WTC11 (cell line): ENCODE results near the gene MARS2. TPM values are rescaled to one million over a fixed set of nuclear protein-coding genes. Genes with fewer than 3 reads are reported as not detected.

ENCODE experiments used
- ATAC-seq: fragments of 200-7000 bp; cut with Tn5 transposase; 2 replicates; pipeline ENCODE4 v1.10.0; 2021; ENCODE audit warnings: mild to moderate bottlenecking, moderate library complexity
- CTCF ChIA-PET: fragments of 300-600 bp; sonication (Branson Sonifier 250); formaldehyde crosslinking; loops from one replicate; lab custom pipeline; 2021; ENCODE audit warnings: antibody characterized with exemption; lab: Charles Lee
- POLR2A ChIA-PET: fragments of 350-600 bp; sonication (Branson Sonifier 250); formaldehyde crosslinking; loops from one replicate; lab custom pipeline; 2021; ENCODE audit warnings: antibody characterized with exemption; lab: Charles Lee
- DNase-seq: peaks from one replicate; pipeline ENCODE4 v3.0.0; 2021; ENCODE audit warnings: low spot score
- H3K27ac Mint-ChIP-seq: 2 replicates; pipeline ENCODE4 v1.8.0; 2021; ENCODE audit warnings: mixed read lengths
- H3K27me3 Mint-ChIP-seq: 2 replicates; pipeline ENCODE4 v1.8.0; 2021; ENCODE audit warnings: low read depth, mild to moderate bottlenecking, moderate library complexity, mixed read lengths
- H3K36me3 Mint-ChIP-seq: 2 replicates; pipeline ENCODE4 v1.8.0; 2021; ENCODE audit warnings: mixed read lengths
- H3K4me1 Mint-ChIP-seq: 2 replicates; pipeline ENCODE4 v1.8.0; 2022; ENCODE audit warnings: mixed read lengths
- H3K4me3 Mint-ChIP-seq: 2 replicates; pipeline ENCODE4 v1.8.0; 2021; ENCODE audit warnings: mild to moderate bottlenecking, moderate library complexity, mixed read lengths
- H3K9me3 Mint-ChIP-seq: 2 replicates; pipeline ENCODE4 v1.8.0; 2021; ENCODE audit warnings: mixed read lengths
- ETV6 ChIP-seq: sonication (generic); formaldehyde crosslinking; IDR thresholded peaks from 2 replicates; pipeline ENCODE4 v1.8.1; 2022; ENCODE audit warnings: mild to moderate bottlenecking, missing genetic modification reagents
- FOXP1 ChIP-seq: sonication (generic); formaldehyde crosslinking; IDR thresholded peaks from 2 replicates; pipeline ENCODE4 v1.8.0; 2022; ENCODE audit warnings: missing genetic modification reagents, mild to moderate bottlenecking, moderate library complexity, borderline replicate concordance
- GTF2I ChIP-seq: fragments of 250-450 bp; sonication (Bioruptor Pico); conservative IDR thresholded peaks from 2 replicates; pipeline ENCODE4 v1.4.0; 2021; ENCODE audit warnings: mild to moderate bottlenecking
- IRF2 ChIP-seq: sonication (generic); formaldehyde crosslinking; IDR thresholded peaks from 2 replicates; pipeline ENCODE4 v1.8.0; 2022; ENCODE audit warnings: low read depth, missing genetic modification reagents, borderline replicate concordance
- NFE2L1 ChIP-seq: sonication (generic); formaldehyde crosslinking; IDR thresholded peaks from 2 replicates; pipeline ENCODE4 v1.8.1; 2023; ENCODE audit warnings: missing genetic modification reagents
- NR3C1 ChIP-seq: sonication (generic); formaldehyde crosslinking; conservative IDR thresholded peaks from 2 replicates; pipeline ENCODE4 v1.8.1; 2023; ENCODE audit warnings: low read depth, mild to moderate bottlenecking, missing genetic modification reagents
- SP1 ChIP-seq: sonication (generic); formaldehyde crosslinking; conservative IDR thresholded peaks from 2 replicates; pipeline ENCODE4 v1.8.1; 2022; ENCODE audit warnings: missing genetic modification reagents
- TEAD1 ChIP-seq: sonication (generic); formaldehyde crosslinking; IDR thresholded peaks from 2 replicates; pipeline ENCODE4 v1.8.0; 2022; ENCODE audit warnings: mild to moderate bottlenecking, missing genetic modification reagents
- total RNA-seq: library from RNA; stranded (reverse); gene quantifications from 3 replicates; pipeline ENCODE4 v1.2.3, GENCODE V29; 2021
- TF ChIP-seq, protein P1 (sequence below): sonication (generic); formaldehyde crosslinking; IDR thresholded peaks from 2 replicates; pipeline ENCODE4 v1.8.0; 2023; ENCODE audit warnings: missing genetic modification reagents, mild to moderate bottlenecking, borderline replicate concordance
- TF ChIP-seq, protein P2 (sequence below): fragments of 250-450 bp; sonication (Bioruptor Pico); conservative IDR thresholded peaks from 2 replicates; pipeline ENCODE4 v1.9.0; 2021; ENCODE audit warnings: mild to moderate bottlenecking
- TF ChIP-seq, protein P3 (sequence below): fragments of 250-450 bp; sonication (Bioruptor Pico); IDR thresholded peaks from 2 replicates; pipeline ENCODE4 v1.9.0; 2021; ENCODE audit warnings: mild to moderate bottlenecking
- TF ChIP-seq, protein P4 (sequence below): sonication (generic); formaldehyde crosslinking; IDR thresholded peaks from 2 replicates; pipeline ENCODE4 v1.8.1; 2023; ENCODE audit warnings: mild to moderate bottlenecking, missing genetic modification reagents
- TF ChIP-seq, protein P5 (sequence below): sonication (generic); formaldehyde crosslinking; conservative IDR thresholded peaks from 2 replicates; pipeline ENCODE4 v1.8.1; 2022; ENCODE audit warnings: mild to moderate bottlenecking, missing genetic modification reagents
- TF ChIP-seq, protein P6 (sequence below): fragments of 250-450 bp; sonication (Bioruptor Pico); IDR thresholded peaks from 2 replicates; pipeline ENCODE4 v1.9.0; 2021; ENCODE audit warnings: moderate library complexity, mild to moderate bottlenecking, inconsistent platforms, borderline replicate concordance
- TF ChIP-seq, protein P7 (sequence below): sonication (generic); formaldehyde crosslinking; IDR thresholded peaks from 2 replicates; pipeline ENCODE4 v1.8.0; 2022; ENCODE audit warnings: missing genetic modification reagents
- TF ChIP-seq, protein P8 (sequence below): sonication (generic); formaldehyde crosslinking; IDR thresholded peaks from 2 replicates; pipeline ENCODE4 v1.8.1; 2022; ENCODE audit warnings: low read depth, missing genetic modification reagents, borderline replicate concordance
- TF ChIP-seq, protein P9 (sequence below): sonication (generic); formaldehyde crosslinking; IDR thresholded peaks from 2 replicates; pipeline ENCODE4 v1.8.1; 2022; ENCODE audit warnings: mild to moderate bottlenecking, missing genetic modification reagents, moderate library complexity, borderline replicate concordance

MARS2 gene
- total RNA-seq, 1 experiment from 2014 or later: 32.2 TPM

DNA sequence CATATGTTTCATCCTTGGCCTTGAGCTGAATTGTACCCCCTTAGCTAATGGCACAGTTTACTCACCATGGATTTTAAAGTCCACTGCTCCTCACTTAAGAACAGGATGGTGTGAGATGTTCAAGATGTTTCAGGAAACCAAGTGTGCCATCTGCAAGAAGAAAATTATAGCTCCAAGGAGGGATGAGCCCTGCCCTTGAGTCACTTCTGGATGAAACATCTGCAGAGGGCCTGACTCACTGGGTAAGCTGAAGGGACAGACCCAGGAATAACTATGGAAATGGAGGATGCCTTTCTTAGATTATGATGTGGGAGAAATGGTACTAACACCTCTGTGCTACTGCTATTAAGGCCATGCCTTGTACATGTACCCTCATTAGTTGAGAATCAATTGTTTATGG is 6.4 kb downstream of the MARS2 start (continued):
- TF ChIP-seq, protein P1, sequence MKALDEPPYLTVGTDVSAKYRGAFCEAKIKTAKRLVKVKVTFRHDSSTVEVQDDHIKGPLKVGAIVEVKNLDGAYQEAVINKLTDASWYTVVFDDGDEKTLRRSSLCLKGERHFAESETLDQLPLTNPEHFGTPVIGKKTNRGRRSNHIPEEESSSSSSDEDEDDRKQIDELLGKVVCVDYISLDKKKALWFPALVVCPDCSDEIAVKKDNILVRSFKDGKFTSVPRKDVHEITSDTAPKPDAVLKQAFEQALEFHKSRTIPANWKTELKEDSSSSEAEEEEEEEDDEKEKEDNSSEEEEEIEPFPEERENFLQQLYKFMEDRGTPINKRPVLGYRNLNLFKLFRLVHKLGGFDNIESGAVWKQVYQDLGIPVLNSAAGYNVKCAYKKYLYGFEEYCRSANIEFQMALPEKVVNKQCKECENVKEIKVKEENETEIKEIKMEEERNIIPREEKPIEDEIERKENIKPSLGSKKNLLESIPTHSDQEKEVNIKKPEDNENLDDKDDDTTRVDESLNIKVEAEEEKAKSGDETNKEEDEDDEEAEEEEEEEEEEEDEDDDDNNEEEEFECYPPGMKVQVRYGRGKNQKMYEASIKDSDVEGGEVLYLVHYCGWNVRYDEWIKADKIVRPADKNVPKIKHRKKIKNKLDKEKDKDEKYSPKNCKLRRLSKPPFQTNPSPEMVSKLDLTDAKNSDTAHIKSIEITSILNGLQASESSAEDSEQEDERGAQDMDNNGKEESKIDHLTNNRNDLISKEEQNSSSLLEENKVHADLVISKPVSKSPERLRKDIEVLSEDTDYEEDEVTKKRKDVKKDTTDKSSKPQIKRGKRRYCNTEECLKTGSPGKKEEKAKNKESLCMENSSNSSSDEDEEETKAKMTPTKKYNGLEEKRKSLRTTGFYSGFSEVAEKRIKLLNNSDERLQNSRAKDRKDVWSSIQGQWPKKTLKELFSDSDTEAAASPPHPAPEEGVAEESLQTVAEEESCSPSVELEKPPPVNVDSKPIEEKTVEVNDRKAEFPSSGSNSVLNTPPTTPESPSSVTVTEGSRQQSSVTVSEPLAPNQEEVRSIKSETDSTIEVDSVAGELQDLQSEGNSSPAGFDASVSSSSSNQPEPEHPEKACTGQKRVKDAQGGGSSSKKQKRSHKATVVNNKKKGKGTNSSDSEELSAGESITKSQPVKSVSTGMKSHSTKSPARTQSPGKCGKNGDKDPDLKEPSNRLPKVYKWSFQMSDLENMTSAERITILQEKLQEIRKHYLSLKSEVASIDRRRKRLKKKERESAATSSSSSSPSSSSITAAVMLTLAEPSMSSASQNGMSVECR: no peak
- TF ChIP-seq, protein P2, sequence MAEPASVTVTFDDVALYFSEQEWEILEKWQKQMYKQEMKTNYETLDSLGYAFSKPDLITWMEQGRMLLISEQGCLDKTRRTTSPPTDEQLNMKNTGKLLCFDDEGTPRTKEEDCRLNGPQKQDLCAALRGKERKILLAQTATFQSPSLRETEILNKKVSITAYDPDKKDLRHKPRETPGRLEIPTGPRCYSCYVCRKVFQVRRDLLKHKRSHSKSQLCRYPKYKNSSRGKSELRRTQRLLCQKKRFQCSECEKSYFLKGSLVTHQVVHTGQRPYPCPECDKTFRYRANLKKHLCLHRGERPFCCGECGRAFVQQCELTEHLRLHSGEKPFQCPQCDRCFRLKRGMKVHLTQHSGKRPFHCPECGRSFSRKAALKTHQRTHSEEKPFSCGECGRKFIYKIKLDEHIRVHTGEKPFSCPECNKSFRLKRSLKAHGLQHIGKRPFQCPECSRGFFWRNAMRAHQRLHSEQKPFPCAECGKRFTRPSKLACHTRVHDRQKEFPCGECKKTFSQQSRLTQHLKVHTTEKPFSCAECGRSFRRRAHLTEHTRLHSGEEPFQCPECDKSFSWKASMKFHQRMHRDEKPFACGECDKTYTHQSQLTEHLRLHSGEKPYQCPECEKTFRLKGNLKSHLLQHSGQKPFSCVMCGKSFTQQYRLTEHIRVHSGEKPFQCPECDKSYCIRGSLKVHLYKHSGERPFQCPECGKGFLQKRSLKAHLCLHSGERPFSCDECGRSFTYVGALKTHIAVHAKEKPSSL (CRISPR knock-in tag): no peak
- TF ChIP-seq IRF2: no peak
- TF ChIP-seq, protein P3, sequence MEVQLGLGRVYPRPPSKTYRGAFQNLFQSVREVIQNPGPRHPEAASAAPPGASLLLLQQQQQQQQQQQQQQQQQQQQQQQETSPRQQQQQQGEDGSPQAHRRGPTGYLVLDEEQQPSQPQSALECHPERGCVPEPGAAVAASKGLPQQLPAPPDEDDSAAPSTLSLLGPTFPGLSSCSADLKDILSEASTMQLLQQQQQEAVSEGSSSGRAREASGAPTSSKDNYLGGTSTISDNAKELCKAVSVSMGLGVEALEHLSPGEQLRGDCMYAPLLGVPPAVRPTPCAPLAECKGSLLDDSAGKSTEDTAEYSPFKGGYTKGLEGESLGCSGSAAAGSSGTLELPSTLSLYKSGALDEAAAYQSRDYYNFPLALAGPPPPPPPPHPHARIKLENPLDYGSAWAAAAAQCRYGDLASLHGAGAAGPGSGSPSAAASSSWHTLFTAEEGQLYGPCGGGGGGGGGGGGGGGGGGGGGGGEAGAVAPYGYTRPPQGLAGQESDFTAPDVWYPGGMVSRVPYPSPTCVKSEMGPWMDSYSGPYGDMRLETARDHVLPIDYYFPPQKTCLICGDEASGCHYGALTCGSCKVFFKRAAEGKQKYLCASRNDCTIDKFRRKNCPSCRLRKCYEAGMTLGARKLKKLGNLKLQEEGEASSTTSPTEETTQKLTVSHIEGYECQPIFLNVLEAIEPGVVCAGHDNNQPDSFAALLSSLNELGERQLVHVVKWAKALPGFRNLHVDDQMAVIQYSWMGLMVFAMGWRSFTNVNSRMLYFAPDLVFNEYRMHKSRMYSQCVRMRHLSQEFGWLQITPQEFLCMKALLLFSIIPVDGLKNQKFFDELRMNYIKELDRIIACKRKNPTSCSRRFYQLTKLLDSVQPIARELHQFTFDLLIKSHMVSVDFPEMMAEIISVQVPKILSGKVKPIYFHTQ (CRISPR knock-in tag): no peak
- no peak for TF ChIP-seq ETV6 (CRISPR knock-in tag)
- TF ChIP-seq, protein P4, sequence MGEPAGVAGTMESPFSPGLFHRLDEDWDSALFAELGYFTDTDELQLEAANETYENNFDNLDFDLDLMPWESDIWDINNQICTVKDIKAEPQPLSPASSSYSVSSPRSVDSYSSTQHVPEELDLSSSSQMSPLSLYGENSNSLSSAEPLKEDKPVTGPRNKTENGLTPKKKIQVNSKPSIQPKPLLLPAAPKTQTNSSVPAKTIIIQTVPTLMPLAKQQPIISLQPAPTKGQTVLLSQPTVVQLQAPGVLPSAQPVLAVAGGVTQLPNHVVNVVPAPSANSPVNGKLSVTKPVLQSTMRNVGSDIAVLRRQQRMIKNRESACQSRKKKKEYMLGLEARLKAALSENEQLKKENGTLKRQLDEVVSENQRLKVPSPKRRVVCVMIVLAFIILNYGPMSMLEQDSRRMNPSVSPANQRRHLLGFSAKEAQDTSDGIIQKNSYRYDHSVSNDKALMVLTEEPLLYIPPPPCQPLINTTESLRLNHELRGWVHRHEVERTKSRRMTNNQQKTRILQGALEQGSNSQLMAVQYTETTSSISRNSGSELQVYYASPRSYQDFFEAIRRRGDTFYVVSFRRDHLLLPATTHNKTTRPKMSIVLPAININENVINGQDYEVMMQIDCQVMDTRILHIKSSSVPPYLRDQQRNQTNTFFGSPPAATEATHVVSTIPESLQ (CRISPR knock-in tag): no peak
- no peak for TF ChIP-seq NFE2L1 (CRISPR knock-in tag)
- TF ChIP-seq, protein P5, sequence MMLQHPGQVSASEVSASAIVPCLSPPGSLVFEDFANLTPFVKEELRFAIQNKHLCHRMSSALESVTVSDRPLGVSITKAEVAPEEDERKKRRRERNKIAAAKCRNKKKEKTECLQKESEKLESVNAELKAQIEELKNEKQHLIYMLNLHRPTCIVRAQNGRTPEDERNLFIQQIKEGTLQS (CRISPR knock-in tag): no peak
- no peak for TF ChIP-seq TEAD1 (CRISPR knock-in tag)

DNA sequence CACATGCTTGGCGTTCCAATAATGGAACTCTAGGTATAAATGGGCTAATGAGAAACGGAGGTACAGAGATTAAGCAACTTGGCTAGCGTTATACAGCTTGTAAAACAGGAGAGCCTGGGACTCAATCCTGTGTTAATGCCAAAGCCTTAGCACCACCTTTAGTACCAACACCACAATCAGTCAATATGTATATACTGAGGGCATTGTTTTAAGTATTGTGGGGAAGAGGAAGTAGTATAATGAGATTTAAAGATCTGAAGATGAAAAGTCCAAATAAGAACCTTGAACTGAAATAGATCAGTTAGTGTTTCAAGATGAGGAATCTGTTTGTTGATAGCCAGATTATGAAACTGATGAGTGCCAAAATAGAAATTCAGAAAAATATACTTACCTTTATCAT is 8.1 kb downstream of the MARS2 start:
- no peaks in the 10 kb centered on the region for H3K9me3 Mint-ChIP-seq
- peaks cover 42% of the 10 kb centered on the region for H3K36me3 Mint-ChIP-seq
- TF ChIP-seq, protein P6, sequence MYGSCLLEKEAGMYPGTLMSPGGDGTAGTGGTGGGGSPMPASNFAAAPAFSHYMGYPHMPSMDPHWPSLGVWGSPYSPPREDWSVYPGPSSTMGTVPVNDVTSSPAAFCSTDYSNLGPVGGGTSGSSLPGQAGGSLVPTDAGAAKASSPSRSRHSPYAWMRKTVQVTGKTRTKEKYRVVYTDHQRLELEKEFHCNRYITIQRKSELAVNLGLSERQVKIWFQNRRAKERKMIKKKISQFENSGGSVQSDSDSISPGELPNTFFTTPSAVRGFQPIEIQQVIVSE (CRISPR knock-in tag): no peak
- TF ChIP-seq NR3C1: no peak
- TF ChIP-seq, protein P7, sequence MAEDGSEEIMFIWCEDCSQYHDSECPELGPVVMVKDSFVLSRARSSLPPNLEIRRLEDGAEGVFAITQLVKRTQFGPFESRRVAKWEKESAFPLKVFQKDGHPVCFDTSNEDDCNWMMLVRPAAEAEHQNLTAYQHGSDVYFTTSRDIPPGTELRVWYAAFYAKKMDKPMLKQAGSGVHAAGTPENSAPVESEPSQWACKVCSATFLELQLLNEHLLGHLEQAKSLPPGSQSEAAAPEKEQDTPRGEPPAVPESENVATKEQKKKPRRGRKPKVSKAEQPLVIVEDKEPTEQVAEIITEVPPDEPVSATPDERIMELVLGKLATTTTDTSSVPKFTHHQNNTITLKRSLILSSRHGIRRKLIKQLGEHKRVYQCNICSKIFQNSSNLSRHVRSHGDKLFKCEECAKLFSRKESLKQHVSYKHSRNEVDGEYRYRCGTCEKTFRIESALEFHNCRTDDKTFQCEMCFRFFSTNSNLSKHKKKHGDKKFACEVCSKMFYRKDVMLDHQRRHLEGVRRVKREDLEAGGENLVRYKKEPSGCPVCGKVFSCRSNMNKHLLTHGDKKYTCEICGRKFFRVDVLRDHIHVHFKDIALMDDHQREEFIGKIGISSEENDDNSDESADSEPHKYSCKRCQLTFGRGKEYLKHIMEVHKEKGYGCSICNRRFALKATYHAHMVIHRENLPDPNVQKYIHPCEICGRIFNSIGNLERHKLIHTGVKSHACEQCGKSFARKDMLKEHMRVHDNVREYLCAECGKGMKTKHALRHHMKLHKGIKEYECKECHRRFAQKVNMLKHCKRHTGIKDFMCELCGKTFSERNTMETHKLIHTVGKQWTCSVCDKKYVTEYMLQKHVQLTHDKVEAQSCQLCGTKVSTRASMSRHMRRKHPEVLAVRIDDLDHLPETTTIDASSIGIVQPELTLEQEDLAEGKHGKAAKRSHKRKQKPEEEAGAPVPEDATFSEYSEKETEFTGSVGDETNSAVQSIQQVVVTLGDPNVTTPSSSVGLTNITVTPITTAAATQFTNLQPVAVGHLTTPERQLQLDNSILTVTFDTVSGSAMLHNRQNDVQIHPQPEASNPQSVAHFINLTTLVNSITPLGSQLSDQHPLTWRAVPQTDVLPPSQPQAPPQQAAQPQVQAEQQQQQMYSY (CRISPR knock-in tag): no peak
- no peak for TF ChIP-seq SP1 (CRISPR knock-in tag)
- TF ChIP-seq FOXP1: no peak
- no peak for TF ChIP-seq NFE2L1 (CRISPR knock-in tag)
- TF ChIP-seq GTF2I (CRISPR knock-in tag): no peak
- TF ChIP-seq, protein P8, sequence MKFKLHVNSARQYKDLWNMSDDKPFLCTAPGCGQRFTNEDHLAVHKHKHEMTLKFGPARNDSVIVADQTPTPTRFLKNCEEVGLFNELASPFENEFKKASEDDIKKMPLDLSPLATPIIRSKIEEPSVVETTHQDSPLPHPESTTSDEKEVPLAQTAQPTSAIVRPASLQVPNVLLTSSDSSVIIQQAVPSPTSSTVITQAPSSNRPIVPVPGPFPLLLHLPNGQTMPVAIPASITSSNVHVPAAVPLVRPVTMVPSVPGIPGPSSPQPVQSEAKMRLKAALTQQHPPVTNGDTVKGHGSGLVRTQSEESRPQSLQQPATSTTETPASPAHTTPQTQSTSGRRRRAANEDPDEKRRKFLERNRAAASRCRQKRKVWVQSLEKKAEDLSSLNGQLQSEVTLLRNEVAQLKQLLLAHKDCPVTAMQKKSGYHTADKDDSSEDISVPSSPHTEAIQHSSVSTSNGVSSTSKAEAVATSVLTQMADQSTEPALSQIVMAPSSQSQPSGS (CRISPR knock-in tag): no peak
- TF ChIP-seq, protein P9, sequence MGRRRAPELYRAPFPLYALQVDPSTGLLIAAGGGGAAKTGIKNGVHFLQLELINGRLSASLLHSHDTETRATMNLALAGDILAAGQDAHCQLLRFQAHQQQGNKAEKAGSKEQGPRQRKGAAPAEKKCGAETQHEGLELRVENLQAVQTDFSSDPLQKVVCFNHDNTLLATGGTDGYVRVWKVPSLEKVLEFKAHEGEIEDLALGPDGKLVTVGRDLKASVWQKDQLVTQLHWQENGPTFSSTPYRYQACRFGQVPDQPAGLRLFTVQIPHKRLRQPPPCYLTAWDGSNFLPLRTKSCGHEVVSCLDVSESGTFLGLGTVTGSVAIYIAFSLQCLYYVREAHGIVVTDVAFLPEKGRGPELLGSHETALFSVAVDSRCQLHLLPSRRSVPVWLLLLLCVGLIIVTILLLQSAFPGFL: no peak

More for the DNA sequence above, 8.1 kb downstream of the MARS2 start:
- ATAC-seq (no peak), DNase-seq (no peak)
- H3K27me3 Mint-ChIP-seq: no peaks in the 10 kb centered on the region
- H3K4me3 Mint-ChIP-seq: no peak overlapping the region
- ChIA-PET POLR2A (no interaction called here), CTCF (interaction anchor here (0.7 kb wide), 1 partner anchor 48 kb away, joined by 3 read pairs; no protein-coding TSS in a partner anchor)
- peaks cover 21% of the 10 kb centered on the region for H3K4me1 Mint-ChIP-seq
- no peak overlapping the region for H3K27ac Mint-ChIP-seq
